HT1080 (cell line): ENCODE results near the gene ZBED4. TPM values are rescaled to one million over a fixed set of nuclear protein-coding genes. Genes with fewer than 3 reads are reported as not detected.

ENCODE experiments used
- DNase-seq: peaks from one replicate; pipeline ENCODE4 v3.0.0-alpha.2; 2015; ENCODE audit warnings: low read depth
- total RNA-seq: library from RNA; depleted of rRNA; stranded (reverse); fragments of >200 nt; shearing (Covaris generic); gene quantifications from 2 replicates; pipeline ENCODE4 v1.2.3, GENCODE V29; 2014

Gene ZBED4
- total RNA-seq, 1 experiment from 2014 or later: 15.1 TPM

GRCh38 chr22:49873228-49873940, 19.7 kb downstream of the ZBED4 start:
- no peak for DNase-seq

GRCh38 chr22:49877642-49878041, 24.0 kb downstream of the ZBED4 start:
- DNase-seq: no peak

- DNase-seq: no peak
Observed at GRCh38 chr22:49878206-49878605, 24.6 kb downstream of the ZBED4 start.

DNA sequence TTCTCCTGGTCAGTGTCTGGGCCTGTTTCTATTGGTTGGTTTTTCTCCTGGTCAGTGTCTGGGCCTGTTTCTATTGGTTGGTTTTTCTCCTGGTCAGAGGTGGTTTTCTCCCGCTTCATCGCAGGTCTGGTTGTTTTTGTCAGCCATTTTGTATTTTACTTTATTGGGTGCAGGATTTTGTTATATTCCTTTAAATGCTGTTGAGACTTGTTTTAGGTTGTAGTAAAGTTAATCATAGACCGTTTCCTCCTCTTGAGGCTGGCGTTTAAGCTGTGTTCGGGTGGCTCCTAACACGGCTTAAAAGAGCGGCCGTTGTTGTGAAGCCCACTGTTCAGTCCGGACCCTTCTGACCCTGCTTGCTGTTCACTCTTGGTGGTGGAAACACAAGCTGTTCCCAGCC, 26.2 kb downstream of the ZBED4 start:
- no peak for DNase-seq

GRCh38 chr22:49880281-49880680, 26.6 kb downstream of the ZBED4 start:
- DNase-seq: no peak

DNA sequence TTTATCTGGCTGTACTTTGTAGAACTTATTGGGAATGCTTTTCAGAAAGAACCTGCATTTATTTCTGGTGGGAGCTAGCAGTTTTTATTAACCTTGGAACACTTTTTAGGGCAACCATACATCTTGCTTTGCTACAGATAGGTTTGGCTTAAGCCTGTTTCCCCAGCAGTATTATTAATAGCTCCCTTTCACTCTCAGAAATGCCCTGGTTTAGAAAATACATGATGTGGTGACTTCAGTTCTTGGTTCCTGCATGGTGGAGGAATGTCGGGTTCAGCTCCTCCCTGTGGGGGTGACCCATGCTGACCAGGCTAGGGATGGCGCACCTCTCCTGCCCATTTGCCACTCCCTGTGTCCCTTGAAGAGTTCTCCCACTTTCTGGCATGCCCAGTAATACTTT, 28.2 kb downstream of the ZBED4 start:
- no peak for DNase-seq

GRCh38 chr22:49882519-49883293, 29.1 kb downstream of the ZBED4 start:
- no peak for DNase-seq

DNA sequence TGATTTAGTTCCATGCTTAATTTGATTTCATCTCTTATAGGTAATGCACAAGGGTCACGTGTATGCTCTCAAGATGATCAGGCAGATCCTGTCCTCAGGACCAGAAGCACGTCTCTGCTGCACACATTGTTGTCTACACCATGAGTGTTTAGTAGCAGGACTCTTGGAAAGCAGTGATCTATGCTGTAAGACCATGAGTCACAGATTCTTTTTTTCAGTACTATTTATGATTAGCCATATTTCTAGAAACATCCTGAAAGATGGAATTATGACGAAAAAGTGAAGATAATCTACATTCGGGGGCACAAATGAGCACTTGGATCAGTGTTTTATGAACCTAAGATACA, 29.6 kb downstream of the ZBED4 start:
- no peak for DNase-seq

DNA sequence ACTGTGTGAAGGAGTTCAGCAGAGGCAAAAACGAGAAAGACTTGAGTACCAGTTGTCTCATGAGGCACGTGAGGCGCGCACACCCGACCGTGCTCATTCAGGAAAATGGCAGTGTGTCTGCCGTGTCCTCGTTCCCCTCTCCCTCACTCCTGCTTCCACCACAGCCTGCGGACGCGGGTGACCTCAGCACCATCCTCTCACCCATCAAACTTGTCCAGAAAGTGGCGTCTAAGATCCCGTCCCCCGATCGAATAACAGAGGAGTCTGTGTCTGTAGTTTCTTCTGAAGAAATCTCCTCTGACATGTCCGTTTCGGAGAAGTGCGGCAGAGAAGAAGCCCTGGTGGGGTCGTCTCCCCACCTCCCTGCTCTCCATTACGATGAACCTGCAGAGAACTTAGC, 30.4 kb downstream of the ZBED4 start:
- DNase-seq: no peak

DNA sequence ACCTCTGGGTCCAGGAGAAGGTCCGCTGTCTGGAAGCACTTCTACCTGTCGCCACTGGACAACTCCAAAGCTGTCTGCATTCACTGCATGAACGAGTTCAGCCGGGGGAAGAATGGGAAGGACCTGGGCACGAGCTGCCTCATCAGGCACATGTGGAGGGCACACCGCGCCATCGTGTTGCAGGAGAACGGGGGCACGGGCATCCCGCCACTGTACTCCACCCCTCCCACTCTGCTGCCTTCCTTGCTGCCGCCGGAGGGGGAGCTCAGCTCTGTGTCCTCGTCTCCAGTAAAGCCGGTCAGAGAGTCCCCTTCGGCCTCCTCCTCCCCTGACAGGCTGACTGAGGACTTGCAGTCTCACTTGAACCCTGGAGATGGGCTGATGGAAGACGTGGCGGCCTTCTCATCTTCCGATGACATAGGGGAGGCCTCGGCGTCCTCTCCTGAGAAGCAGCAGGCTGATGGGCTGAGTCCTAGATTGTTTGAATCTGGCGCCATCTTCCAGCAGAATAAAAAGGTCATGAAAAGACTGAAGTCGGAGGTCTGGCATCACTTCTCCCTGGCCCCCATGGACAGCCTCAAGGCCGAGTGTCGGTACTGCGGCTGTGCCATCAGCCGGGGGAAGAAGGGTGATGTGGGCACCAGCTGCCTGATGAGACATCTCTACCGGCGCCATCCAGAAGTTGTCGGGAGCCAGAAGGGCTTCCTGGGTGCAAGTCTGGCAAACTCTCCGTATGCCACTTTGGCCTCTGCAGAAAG, 31.0 kb downstream of the ZBED4 start:
- DNase-seq: no peak

DNA sequence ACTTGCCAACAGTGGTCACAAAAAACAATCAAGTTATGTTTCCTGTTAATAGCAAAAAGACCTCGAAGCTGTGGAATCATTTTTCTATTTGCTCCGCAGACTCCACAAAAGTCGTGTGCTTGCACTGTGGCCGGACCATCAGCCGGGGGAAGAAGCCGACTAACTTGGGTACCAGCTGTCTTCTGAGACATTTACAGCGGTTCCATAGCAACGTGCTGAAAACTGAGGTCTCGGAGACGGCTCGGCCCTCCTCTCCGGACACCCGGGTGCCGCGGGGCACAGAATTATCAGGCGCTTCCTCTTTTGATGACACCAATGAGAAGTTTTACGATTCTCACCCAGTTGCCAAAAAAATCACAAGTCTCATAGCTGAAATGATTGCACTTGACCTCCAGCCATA, 31.6 kb downstream of the ZBED4 start:
- no peak for DNase-seq

GRCh38 chr22:49885881-49886280, 32.2 kb downstream of the ZBED4 start:
- no peak for DNase-seq

GRCh38 chr22:49886346-49887063, 32.9 kb downstream of the ZBED4 start:
- DNase-seq: no peak

GRCh38 chr22:49887064-49887451, 33.4 kb downstream of the ZBED4 start:
- no peak for DNase-seq

DNA sequence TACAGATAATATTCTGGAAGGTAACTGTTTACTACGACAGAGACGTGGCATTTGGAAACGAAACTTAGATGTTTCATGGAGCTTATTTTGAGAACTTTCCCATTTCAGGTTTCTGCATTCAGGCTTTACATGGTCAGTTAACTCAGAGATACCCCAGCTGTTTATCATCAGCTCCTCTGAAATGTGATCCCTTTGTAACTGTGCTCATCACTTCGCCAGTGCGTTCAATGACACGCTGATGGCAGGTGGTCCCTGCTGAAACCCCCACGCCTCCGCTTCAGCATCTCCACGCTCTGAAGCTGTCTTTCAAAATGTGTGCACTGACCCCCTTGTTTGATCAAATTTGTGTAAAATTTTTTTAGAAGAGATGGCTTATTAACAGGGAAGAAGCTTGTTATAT, 34.1 kb downstream of the ZBED4 start:
- no peak for DNase-seq

GRCh38 chr22:49889071-49889470, 35.4 kb downstream of the ZBED4 start:
- DNase-seq: no peak

- no peak for DNase-seq
Observed at GRCh38 chr22:49892226-49892899, 38.7 kb downstream of the ZBED4 start.

DNA sequence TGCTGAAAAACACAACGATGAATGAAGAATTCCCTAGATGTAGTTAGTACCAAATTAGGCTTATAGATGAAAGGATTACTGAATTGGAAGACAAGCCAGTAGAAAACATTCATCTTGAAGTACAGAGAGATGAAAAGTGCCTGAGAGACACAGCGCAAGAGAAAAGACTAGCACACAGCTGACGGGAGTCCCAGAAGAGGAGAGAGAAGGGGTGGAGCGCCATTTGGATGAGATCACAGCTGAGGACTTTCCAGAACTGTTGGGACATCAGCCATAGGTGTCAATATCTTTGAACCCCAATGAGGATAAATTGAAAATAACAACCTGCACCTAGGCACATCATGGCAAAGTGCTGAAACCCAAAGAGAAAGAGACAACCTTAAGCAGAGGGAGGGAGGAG, 39.4 kb downstream of the ZBED4 start:
- no peak for DNase-seq

GRCh38 chr22:49894322-49895054, 40.8 kb downstream of the ZBED4 start:
- no peak for DNase-seq

GRCh38 chr22:49896201-49896600, 42.6 kb downstream of the ZBED4 start:
- no peak for DNase-seq
